Panc1 (cell line): ENCODE measurements around the gene TCEANC2. TPM values are rescaled to one million over a fixed set of nuclear protein-coding genes. Genes with fewer than 3 reads are reported as not detected.

Experiments
- ATAC-seq: fragments of 200-7000 bp; cut with Tn5 transposase; 2 replicates; pipeline ENCODE4 v1.9.1; 2020; ENCODE audit warnings: mild to moderate bottlenecking, moderate library complexity
- BruUV-seq: library from RNA; stranded (reverse); fragments of 400-500 nt; replicated peaks from 2 replicates; lab custom pipeline; 2021; lab: Mats Ljungman, UMichigan
- CTCF ChIA-PET: fragments of 300-600 bp; sonication (Branson Sonifier 250); formaldehyde crosslinking; loops from one replicate; lab custom pipeline; 2022; ENCODE audit warnings: antibody characterized with exemption; lab: Charles Lee
- POLR2A ChIA-PET: fragments of 300-600 bp; sonication (Branson Sonifier 250); formaldehyde crosslinking; loops from one replicate; lab custom pipeline; 2022; ENCODE audit warnings: antibody characterized with exemption; lab: Charles Lee
- DNase-seq: peaks from one replicate; pipeline ENCODE4 v3.0.0-alpha.2; 2010; ENCODE audit warnings: low read depth, low spot score
- H3K27ac ChIP-seq: 2 replicates; pipeline ENCODE4 v1.5.1; 2011; ENCODE audit warnings: mild to moderate bottlenecking, low read length, inconsistent platforms
- H3K27me3 ChIP-seq: fragments of 200-500 bp; sonication (Bioruptor generic); 2 replicates; pipeline ENCODE4 v1.6.0; 2014; ENCODE audit warnings: low read length, inconsistent platforms; ENCODE audit not compliant: control insufficient read depth, insufficient read depth
- H3K36me3 ChIP-seq: fragments of 200-500 bp; sonication (Bioruptor generic); 2 replicates; pipeline ENCODE4 v1.5.1; 2014; ENCODE audit warnings: inconsistent platforms, mild to moderate bottlenecking, low read length, moderate library complexity; ENCODE audit not compliant: control insufficient read depth, insufficient read depth
- H3K4me1 ChIP-seq: 2 replicates; pipeline ENCODE4 v1.5.1; 2011; ENCODE audit warnings: inconsistent platforms, mild to moderate bottlenecking, low read length, moderate library complexity; ENCODE audit not compliant: control insufficient read depth, insufficient read depth
- H3K4me3 ChIP-seq, 2 experiments: 2 replicates each; pipeline ENCODE4 v1.5.1; 2011 to 2012; ENCODE audit warnings: low read depth in 2 of 2, low read length in 2 of 2, mild to moderate bottlenecking in 2 of 2, inconsistent platforms in 1 of 2, moderate library complexity in 1 of 2
- H3K9me3 ChIP-seq: fragments of 200-500 bp; sonication (Bioruptor generic); 2 replicates; pipeline ENCODE4 v1.5.1; 2014; ENCODE audit warnings: low read depth, mild to moderate bottlenecking, inconsistent platforms, low read length, moderate library complexity; ENCODE audit not compliant: control insufficient read depth, insufficient read depth
- POLR2AphosphoS5 ChIP-seq: IDR thresholded peaks from 2 replicates; pipeline ENCODE4 v1.6.1; 2012; ENCODE audit warnings: mild to moderate bottlenecking, low read depth, low read length, moderate library complexity
- REST ChIP-seq, 2 experiments: IDR thresholded peaks; 2 replicates each; pipeline ENCODE4 v1.6.1; 2011 to 2012; ENCODE audit warnings: low read depth in 2 of 2, control low read depth in 1 of 2, low read length in 1 of 2, mild to moderate bottlenecking in 1 of 2, moderate library complexity in 1 of 2; ENCODE audit not compliant: insufficient read depth in 1 of 2
- SIN3A ChIP-seq: IDR thresholded peaks from 2 replicates; pipeline ENCODE4 v1.6.1; 2012; ENCODE audit warnings: low read depth, mild to moderate bottlenecking, low read length, moderate library complexity, borderline replicate concordance; ENCODE audit not compliant: insufficient read depth
- TCF7L2 ChIP-seq: IDR thresholded peaks from 2 replicates; pipeline ENCODE4 v1.6.1; 2011; ENCODE audit warnings: mild to moderate bottlenecking, low read depth, low read length, inconsistent platforms
- in situ Hi-C: cut with HindIII; loops from 2 replicates; pipeline ENCODE4 v1.10.0; 2016; ENCODE audit warnings: low sequenced_read_pairs, low pct_unique_long_range_greater_than_20kb
- intact Hi-C: fragments of 100-400 bp; cut with micrococcal nuclease; formaldehyde crosslinking; loops from one replicate; pipeline ENCODE4 v1.10.0; 2022; ENCODE audit not compliant: unreplicated experiment
- total RNA-seq: library from RNA; stranded (reverse); gene quantifications from one replicate; pipeline ENCODE4 v1.2.1, GENCODE V29; 2021; ENCODE audit not compliant: unreplicated experiment
- TF ChIP-seq, protein P1 (sequence below): fragments of 450-650 bp; IDR thresholded peaks from 2 replicates; pipeline ENCODE4 v1.5.1; 2017; ENCODE audit warnings: mild to moderate bottlenecking

TCEANC2 gene
- total RNA-seq, 1 experiment from 2014 or later = 5.1 TPM

GRCh38 chr1:54105736-54106269 lies 52.4 kb downstream of the TCEANC2 start:
- intact Hi-C loops (no loop called here), in situ Hi-C loops (no loop called here)
- no peaks in the 10 kb centered on the region for H3K9me3 ChIP-seq
- ATAC-seq (no peak), DNase-seq (no peak)
- POLR2A ChIA-PET = no interaction called here
- H3K4me3 ChIP-seq = no peak overlapping the region
- no TSS peak for BruUV-seq
- H3K27me3 ChIP-seq = no peaks in the 10 kb centered on the region
- no peak overlapping the region for H3K27ac ChIP-seq
- H3K4me1 ChIP-seq = no peaks in the 10 kb centered on the region
- H3K36me3 ChIP-seq = no peaks in the 10 kb centered on the region
- TF ChIP-seq, protein P1, sequence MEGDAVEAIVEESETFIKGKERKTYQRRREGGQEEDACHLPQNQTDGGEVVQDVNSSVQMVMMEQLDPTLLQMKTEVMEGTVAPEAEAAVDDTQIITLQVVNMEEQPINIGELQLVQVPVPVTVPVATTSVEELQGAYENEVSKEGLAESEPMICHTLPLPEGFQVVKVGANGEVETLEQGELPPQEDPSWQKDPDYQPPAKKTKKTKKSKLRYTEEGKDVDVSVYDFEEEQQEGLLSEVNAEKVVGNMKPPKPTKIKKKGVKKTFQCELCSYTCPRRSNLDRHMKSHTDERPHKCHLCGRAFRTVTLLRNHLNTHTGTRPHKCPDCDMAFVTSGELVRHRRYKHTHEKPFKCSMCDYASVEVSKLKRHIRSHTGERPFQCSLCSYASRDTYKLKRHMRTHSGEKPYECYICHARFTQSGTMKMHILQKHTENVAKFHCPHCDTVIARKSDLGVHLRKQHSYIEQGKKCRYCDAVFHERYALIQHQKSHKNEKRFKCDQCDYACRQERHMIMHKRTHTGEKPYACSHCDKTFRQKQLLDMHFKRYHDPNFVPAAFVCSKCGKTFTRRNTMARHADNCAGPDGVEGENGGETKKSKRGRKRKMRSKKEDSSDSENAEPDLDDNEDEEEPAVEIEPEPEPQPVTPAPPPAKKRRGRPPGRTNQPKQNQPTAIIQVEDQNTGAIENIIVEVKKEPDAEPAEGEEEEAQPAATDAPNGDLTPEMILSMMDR = no peak
- no peak for TF ChIP-seq SIN3A
- no peak for TF ChIP-seq REST (IDR thresholded peaks at IDR 0.05; ENCODE audit: insufficient read depth in 1 of 2, low read depth in 2 of 2, low read length in 1 of 2)
- TF ChIP-seq POLR2AphosphoS5 = no peak
- no peak for TF ChIP-seq TCF7L2
- CTCF ChIA-PET = interaction anchor here (0.6 kb wide), 1 partner anchor 34 kb away, joined by 5 read pairs; no protein-coding TSS in a partner anchor

- Histone ChIP-seq H3K36me3 (no peaks in the 10 kb centered on the region), H3K4me3 (no peak overlapping the region), H3K27ac (no peak overlapping the region), H3K27me3 (no peaks in the 10 kb centered on the region), H3K9me3 (no peaks in the 10 kb centered on the region), H3K4me1 (no peaks in the 10 kb centered on the region)
- ChIA-PET POLR2A (no interaction called here), CTCF (no interaction called here)
- in situ Hi-C loops (no loop called here), intact Hi-C loops (no loop called here)
- TF ChIP-seq POLR2AphosphoS5 (no peak), SIN3A (no peak), REST (IDR thresholded peaks at IDR 0.05; ENCODE audit: insufficient read depth in 1 of 2, low read depth in 2 of 2, low read length in 1 of 2) (no peak), TCF7L2 (no peak)
- TF ChIP-seq, protein P1 = no peak
- ATAC-seq (no peak), DNase-seq (no peak)
- BruUV-seq = no TSS peak
These were observed 53.7 kb downstream of the TCEANC2 start for GRCh38 chr1:54107131-54107530.
